Caco-2 (cell line): ENCODE results near the gene CHCHD6. TPM values are rescaled to one million over a fixed set of nuclear protein-coding genes. Genes with fewer than 3 reads are reported as not detected.
A peak's percentile ranks its signal among the peaks of the same experiment; 100 is the strongest.

Experiments used
- BruUV-seq: library from RNA; stranded (reverse); fragments of 400-500 nt; replicated peaks from 2 replicates; lab custom pipeline; 2021; lab: Mats Ljungman, UMichigan
- CTCF ChIA-PET: fragments of 300-600 bp; sonication (Branson Sonifier 250); formaldehyde crosslinking; loops from one replicate; lab custom pipeline; 2022; ENCODE audit warnings: antibody characterized with exemption; lab: Charles Lee
- POLR2A ChIA-PET: fragments of 300-600 bp; sonication (Branson Sonifier 250); formaldehyde crosslinking; loops from one replicate; lab custom pipeline; 2022; ENCODE audit warnings: antibody characterized with exemption; lab: Charles Lee
- DNase-seq, 2 experiments: peaks; one replicate each; pipeline versions ENCODE4 v3.0.0 to v3.0.0-alpha.2; 2020 to 2022
- H3K27me3 ChIP-seq: replicated peaks from 2 replicates; pipeline ENCODE4 v1.6.0; 2011; ENCODE audit warnings: low read length; ENCODE audit not compliant: control insufficient read depth, insufficient read depth
- H3K36me3 ChIP-seq: 2 replicates; pipeline ENCODE4 v1.5.1; 2011; ENCODE audit warnings: low read length; ENCODE audit not compliant: control insufficient read depth, insufficient read depth
- H3K4me1 ChIP-seq: fragments of 250-450 bp; sonication (Bioruptor Pico); 2 replicates; pipeline ENCODE4 v1.5.1; 2020; ENCODE audit warnings: mild to moderate bottlenecking
- H3K4me3 ChIP-seq: 2 replicates; pipeline ENCODE4 v1.5.1; 2011; ENCODE audit warnings: low read depth, mild to moderate bottlenecking, control low read depth, low read length
- H3K9me3 ChIP-seq: fragments of 250-450 bp; sonication (Bioruptor Pico); 2 replicates; pipeline ENCODE4 v1.5.1; 2020; ENCODE audit warnings: mild to moderate bottlenecking, moderate library complexity
- H3K27ac Mint-ChIP-seq: one replicate; pipeline ENCODE4 v1.8.0; 2022; ENCODE audit warnings: mixed read lengths; ENCODE audit not compliant: unreplicated experiment
- H3K27me3 Mint-ChIP-seq: one replicate; pipeline ENCODE4 v1.8.0; 2022; ENCODE audit warnings: mixed read lengths; ENCODE audit not compliant: insufficient read depth, unreplicated experiment
- H3K36me3 Mint-ChIP-seq: one replicate; pipeline ENCODE4 v1.8.0; 2022; ENCODE audit warnings: mild to moderate bottlenecking, mixed read lengths; ENCODE audit not compliant: insufficient read depth, unreplicated experiment
- H3K4me1 Mint-ChIP-seq: one replicate; pipeline ENCODE4 v1.8.0; 2022; ENCODE audit warnings: low read depth, mixed read lengths; ENCODE audit not compliant: unreplicated experiment
- H3K4me3 Mint-ChIP-seq: one replicate; pipeline ENCODE4 v1.8.0; 2022; ENCODE audit warnings: mild to moderate bottlenecking, moderate library complexity, mixed read lengths; ENCODE audit not compliant: unreplicated experiment
- H3K9me3 Mint-ChIP-seq: one replicate; pipeline ENCODE4 v1.8.0; 2022; ENCODE audit warnings: mixed read lengths; ENCODE audit not compliant: unreplicated experiment
- CTCF ChIP-seq, 2 experiments: fragments of 200-600 bp in 1 of 2; IDR thresholded peaks; 1 replicate in 1 of 2; 2 replicates in 1 of 2; pipeline versions ENCODE4 v1.5.1 to v1.8.0; 2011 to 2022; ENCODE audit warnings: antibody characterized with exemption in 1 of 2, control low read depth in 1 of 2, inconsistent platforms in 1 of 2, low read depth in 1 of 2, low read length in 1 of 2, mild to moderate bottlenecking in 1 of 2, moderate library complexity in 1 of 2; ENCODE audit not compliant: insufficient read depth in 1 of 2, severe bottlenecking in 1 of 2, unreplicated experiment in 1 of 2
- intact Hi-C: fragments of 100-400 bp; cut with micrococcal nuclease; formaldehyde crosslinking; loops from one replicate; pipeline ENCODE4 v1.10.0; 2022; ENCODE audit not compliant: unreplicated experiment
- total RNA-seq: library from RNA; stranded (reverse); gene quantifications from 2 replicates; pipeline ENCODE4 v1.2.3, GENCODE V29; 2022

The CHCHD6 gene
- total RNA-seq, 1 experiment from 2014 or later, result 49.5 TPM

- Histone ChIP-seq H3K4me3 (no peak overlapping the region), H3K36me3 (no peaks in the 10 kb centered on the region; the same call in 1 of the 2 replicates)
- POLR2A ChIA-PET, result interaction anchor here (0.7 kb wide), 1 partner anchor 97 kb away, joined by 3 read pairs; no protein-coding TSS in a partner anchor
Measured at GRCh38 chr3:126753191-126754160, 49.4 kb downstream of the CHCHD6 start.

GRCh38 chr3:126755866-126756265 lies 51.8 kb downstream of the CHCHD6 start:
- DNase-seq, result no peak
- Mint-ChIP-seq H3K27ac (no peak overlapping the region), H3K9me3 (no peaks in the 10 kb centered on the region), H3K36me3 (peaks cover 17% of the 10 kb centered on the region), H3K4me1 (peaks cover 31% of the 10 kb centered on the region), H3K4me3 (no peak overlapping the region), H3K27me3 (no peaks in the 10 kb centered on the region)
- no peaks in the 10 kb centered on the region; the same call in 1 of the 2 replicates for H3K36me3 ChIP-seq
- no peak for TF ChIP-seq CTCF (IDR thresholded peaks at IDR 0.05; ENCODE audit: insufficient read depth in 1 of 2, low read depth in 1 of 2, low read length in 1 of 2, severe bottlenecking in 1 of 2, unreplicated experiment in 1 of 2)
- no peaks in the 10 kb centered on the region for H3K9me3 ChIP-seq
- intact Hi-C loops, result loop anchor here (10.0 kb wide), 1 partner anchor 419 kb away; no protein-coding TSS in a partner anchor
- CTCF ChIA-PET, result no interaction called here
- POLR2A ChIA-PET, result no interaction called here
- H3K4me3 ChIP-seq, result no peak overlapping the region
- no peaks in the 10 kb centered on the region for H3K27me3 ChIP-seq
- no TSS peak for BruUV-seq
- peaks cover 46% of the 10 kb centered on the region for H3K4me1 ChIP-seq

More at GRCh38 chr3:126753191-126754160, 49.4 kb downstream of the CHCHD6 start:
- intact Hi-C loops, result loop anchor here (1.0 to 10.0 kb wide), 5 partner anchors 97 to 421 kb away; no protein-coding TSS in a partner anchor
- peak overlapping the region; percentile 68 for H3K4me3 Mint-ChIP-seq
- no peak for TF ChIP-seq CTCF (IDR thresholded peaks at IDR 0.05; ENCODE audit: insufficient read depth in 1 of 2, low read depth in 1 of 2, low read length in 1 of 2, severe bottlenecking in 1 of 2, unreplicated experiment in 1 of 2)
- CTCF ChIA-PET, result interaction anchor here (0.8 to 2.8 kb wide), 8 partner anchors 74 to 702 kb away, joined by 3 to 14 read pairs (median 6); partner anchors contain the start of gene PLXNA1
- BruUV-seq, result no TSS peak
- H3K27ac Mint-ChIP-seq, result peak overlapping the region; percentile 92
- peaks cover 11% of the 10 kb centered on the region for H3K36me3 Mint-ChIP-seq
- peaks cover 64% of the 10 kb centered on the region for H3K4me1 ChIP-seq
- H3K27me3 ChIP-seq, result no peaks in the 10 kb centered on the region
- no peaks in the 10 kb centered on the region for H3K9me3 ChIP-seq
- H3K9me3 Mint-ChIP-seq, result no peaks in the 10 kb centered on the region
- DNase-seq, result peak; percentile 76 to 90
- no peaks in the 10 kb centered on the region for H3K27me3 Mint-ChIP-seq
- H3K4me1 Mint-ChIP-seq, result peaks cover 41% of the 10 kb centered on the region

- Mint-ChIP-seq H3K4me3 (no peak overlapping the region), H3K4me1 (peaks cover 23% of the 10 kb centered on the region), H3K27ac (no peak overlapping the region), H3K9me3 (no peaks in the 10 kb centered on the region), H3K36me3 (peaks cover 12% of the 10 kb centered on the region), H3K27me3 (no peaks in the 10 kb centered on the region)
- no TSS peak for BruUV-seq
- ChIA-PET POLR2A (no interaction called here), CTCF (no interaction called here)
- H3K9me3 ChIP-seq, result no peaks in the 10 kb centered on the region
- intact Hi-C loops, result loop anchor here (10.0 kb wide), 1 partner anchor 417 kb away; no protein-coding TSS in a partner anchor
- H3K4me1 ChIP-seq, result peaks cover 25% of the 10 kb centered on the region
- DNase-seq, result no peak
- H3K4me3 ChIP-seq, result no peak overlapping the region
- H3K27me3 ChIP-seq, result no peaks in the 10 kb centered on the region
- H3K36me3 ChIP-seq, result no peaks in the 10 kb centered on the region; the same call in 1 of the 2 replicates
- no peak for TF ChIP-seq CTCF (IDR thresholded peaks at IDR 0.05; ENCODE audit: insufficient read depth in 1 of 2, low read depth in 1 of 2, low read length in 1 of 2, severe bottlenecking in 1 of 2, unreplicated experiment in 1 of 2)
Measured at GRCh38 chr3:126758026-126758425, 54.0 kb downstream of the CHCHD6 start.
